IPS-18a (cell line): Measurements from ENCODE around the gene DUSP9.
A peak's percentile ranks its signal among the peaks of the same experiment; 100 is the strongest.

ENCODE experiments used
- H3K27ac ChIP-seq: one replicate; pipeline ENCODE4 v1.5.1; 2013; ENCODE audit warnings: low read length
- H3K27me3 ChIP-seq: one replicate; pipeline ENCODE4 v1.6.1; 2013; ENCODE audit warnings: mild to moderate bottlenecking, low read length; ENCODE audit not compliant: control insufficient read depth, insufficient read depth
- H3K36me3 ChIP-seq: one replicate; pipeline ENCODE4 v1.6.1; 2013; ENCODE audit warnings: low read depth, low read length; ENCODE audit not compliant: control insufficient read depth
- H3K4me1 ChIP-seq: one replicate; pipeline ENCODE4 v1.6.1; 2013; ENCODE audit warnings: low read depth, low read length; ENCODE audit not compliant: control insufficient read depth
- H3K4me3 ChIP-seq: one replicate; pipeline ENCODE4 v1.5.1; 2013; ENCODE audit warnings: low read length
- H3K9ac ChIP-seq: one replicate; pipeline ENCODE4 v1.6.1; 2013; ENCODE audit warnings: mild to moderate bottlenecking, low read length, moderate library complexity
- H3K9me3 ChIP-seq: one replicate; pipeline ENCODE4 v1.6.1; 2013; ENCODE audit warnings: low read depth, low read length; ENCODE audit not compliant: control insufficient read depth

DUSP9 gene

DNA sequence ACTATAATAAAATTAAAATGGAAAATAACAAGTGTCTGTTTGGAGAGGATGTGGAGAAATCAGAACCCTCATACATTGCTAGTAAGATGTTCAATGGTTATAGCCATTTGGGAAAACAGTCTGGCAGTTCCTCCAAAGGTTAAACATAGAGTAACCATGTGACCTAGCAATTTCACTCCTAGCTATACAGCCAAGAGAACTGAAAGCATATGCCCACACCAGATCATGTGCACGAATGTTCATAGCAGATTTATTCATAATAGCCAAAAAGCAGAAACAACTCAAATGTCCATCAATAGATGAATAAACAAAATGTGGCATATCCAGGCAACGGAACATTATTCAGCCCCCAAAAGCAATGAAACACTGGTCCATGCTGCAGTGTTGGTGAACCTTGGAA is 38.6 kb upstream of the DUSP9 start:
- Histone ChIP-seq H3K27ac (no peak overlapping the region), H3K36me3 (no peaks in the 10 kb centered on the region), H3K9me3 (peaks cover 5% of the 10 kb centered on the region), H3K4me3 (no peak overlapping the region), H3K27me3 (peaks cover 24% of the 10 kb centered on the region), H3K9ac (no peak overlapping the region), H3K4me1 (no peaks in the 10 kb centered on the region)

DNA sequence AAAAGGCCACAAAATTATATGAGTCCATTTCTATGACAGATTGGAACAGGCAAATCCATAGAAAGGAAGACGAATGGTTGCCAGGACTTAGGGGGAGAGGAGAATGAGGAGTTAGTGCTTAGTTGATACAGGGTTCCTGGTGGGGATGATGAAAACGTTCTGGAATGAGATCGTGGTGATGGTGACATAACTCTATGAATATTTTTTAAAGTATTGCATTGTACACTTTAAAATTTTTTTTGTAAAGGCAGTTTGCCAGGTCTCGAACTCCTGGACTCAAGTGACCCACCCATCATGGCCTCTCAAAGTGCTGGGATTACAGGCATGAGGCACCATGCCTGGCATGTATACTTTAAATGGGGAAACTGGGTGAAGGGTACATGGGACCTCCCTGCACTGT is 38.2 kb upstream of the DUSP9 start:
- H3K9ac ChIP-seq: no peak overlapping the region
- H3K4me1 ChIP-seq: no peaks in the 10 kb centered on the region
- H3K9me3 ChIP-seq: peaks cover 5% of the 10 kb centered on the region
- peaks cover 24% of the 10 kb centered on the region for H3K27me3 ChIP-seq
- H3K4me3 ChIP-seq: no peak overlapping the region
- no peak overlapping the region for H3K27ac ChIP-seq
- no peaks in the 10 kb centered on the region for H3K36me3 ChIP-seq

DNA sequence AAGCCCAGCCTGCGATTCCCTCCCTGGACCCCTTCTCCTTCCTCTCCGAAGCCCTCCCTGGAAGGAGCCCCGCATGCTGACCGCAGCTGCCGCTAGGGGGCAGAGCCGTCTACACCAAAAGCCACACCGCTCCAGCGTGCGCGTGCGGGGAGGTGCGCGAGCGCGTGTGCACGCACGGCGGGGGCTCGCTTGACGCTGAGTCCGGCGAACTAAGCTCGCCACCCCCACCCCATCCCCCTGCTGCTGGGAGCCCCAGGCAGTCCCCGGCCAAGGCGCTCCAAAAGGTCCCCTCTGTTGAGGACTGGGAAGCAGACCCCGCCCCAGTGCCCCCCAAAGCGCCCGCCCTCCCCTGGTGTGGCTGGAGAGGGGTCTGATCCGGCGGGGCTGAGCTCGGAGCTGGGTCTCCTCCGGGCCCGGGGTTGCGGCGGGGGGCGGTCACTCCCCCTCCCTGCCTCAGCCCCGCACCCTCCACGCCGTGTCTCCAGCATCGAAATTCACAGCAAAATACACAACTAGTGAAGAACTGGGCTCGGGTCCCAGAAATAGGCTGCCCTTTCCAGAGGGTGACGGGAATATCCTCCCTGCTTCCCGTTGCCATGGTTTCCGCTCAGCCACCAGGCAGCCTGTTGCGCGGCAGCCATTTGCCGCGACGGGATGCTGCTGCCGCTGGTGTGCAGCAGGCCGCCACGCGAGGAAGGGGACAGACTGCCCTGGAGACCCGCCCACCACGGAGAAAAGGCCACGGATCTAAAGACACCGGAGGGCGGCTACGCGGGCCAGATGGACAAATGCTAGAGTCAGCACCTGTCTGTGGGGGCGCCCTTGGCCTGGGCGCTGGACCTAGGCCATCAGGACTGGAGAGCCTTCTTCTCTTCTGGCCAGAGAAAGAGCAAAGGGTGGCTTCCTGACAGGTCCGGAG is 36.8 kb upstream of the DUSP9 start:
- Histone ChIP-seq H3K27me3 (peaks cover 24% of the 10 kb centered on the region), H3K9me3 (peaks cover 5% of the 10 kb centered on the region), H3K4me1 (no peaks in the 10 kb centered on the region), H3K36me3 (no peaks in the 10 kb centered on the region), H3K9ac (no peak overlapping the region), H3K27ac (no peak overlapping the region), H3K4me3 (peak overlapping the region; percentile 9)

DNA sequence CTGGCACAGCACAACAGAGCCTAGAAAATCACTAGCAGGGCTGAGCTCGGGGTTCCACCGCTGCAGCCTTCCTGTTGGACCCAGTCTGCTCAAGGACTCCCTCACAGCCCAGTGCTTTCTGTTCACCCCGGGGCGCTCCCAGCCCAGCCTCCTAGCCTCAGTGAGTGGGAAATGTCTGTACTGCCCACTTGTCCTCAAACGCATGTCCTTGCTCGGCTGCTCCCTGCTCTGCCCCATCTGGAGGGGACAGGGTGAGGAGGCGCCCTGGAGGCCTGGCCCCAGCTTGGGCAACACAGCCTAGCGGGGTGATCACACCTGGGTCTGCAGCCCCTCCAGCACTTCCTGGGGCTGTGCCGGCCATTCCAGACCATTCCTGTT is 36.2 kb upstream of the DUSP9 start:
- H3K4me3 ChIP-seq: peak overlapping the region; percentile 9
- H3K9me3 ChIP-seq: peaks cover 5% of the 10 kb centered on the region
- H3K9ac ChIP-seq: no peak overlapping the region
- no peak overlapping the region for H3K27ac ChIP-seq
- H3K27me3 ChIP-seq: peaks cover 24% of the 10 kb centered on the region
- H3K36me3 ChIP-seq: no peaks in the 10 kb centered on the region
- no peaks in the 10 kb centered on the region for H3K4me1 ChIP-seq

DNA sequence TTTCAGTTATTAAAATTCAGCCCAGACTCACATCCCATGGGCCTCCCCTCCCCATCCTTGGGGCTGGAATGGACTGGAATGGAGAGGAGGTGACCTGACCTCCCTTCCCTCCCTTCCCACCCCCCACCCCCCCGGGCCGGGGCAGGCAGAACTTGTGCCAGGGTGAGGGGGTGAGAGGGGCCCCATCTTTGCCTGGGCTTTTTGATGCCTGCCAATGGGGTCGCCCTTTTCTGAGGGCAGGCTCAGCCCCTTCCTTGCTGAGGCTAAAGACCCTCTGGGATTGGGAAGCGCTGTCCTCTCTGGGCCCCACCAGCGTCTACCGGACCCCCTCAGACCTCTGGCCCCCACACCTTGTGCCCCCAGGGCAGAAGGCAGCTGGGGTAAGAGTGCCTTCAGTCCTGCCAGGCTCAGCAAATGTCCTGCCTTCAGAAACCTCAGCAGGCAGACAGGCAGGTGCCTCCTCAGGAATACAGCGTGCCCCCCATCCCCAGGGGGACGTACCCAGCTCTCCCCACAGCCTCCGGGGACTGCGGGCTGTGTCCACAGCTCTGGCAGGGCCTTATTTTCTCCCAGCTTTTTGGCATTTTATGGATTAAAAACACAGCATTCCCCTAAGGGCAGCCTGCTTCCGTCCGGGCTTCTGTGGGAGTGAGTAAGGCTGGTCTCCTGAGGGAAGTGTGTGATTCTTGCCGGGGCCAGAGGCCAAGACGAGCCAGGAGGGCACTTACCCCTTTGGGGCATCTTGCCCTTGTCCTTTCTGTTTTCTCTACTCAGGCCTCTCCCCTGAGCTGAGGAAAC is 35.5 kb upstream of the DUSP9 start:
- no peak overlapping the region for H3K9ac ChIP-seq

DNA sequence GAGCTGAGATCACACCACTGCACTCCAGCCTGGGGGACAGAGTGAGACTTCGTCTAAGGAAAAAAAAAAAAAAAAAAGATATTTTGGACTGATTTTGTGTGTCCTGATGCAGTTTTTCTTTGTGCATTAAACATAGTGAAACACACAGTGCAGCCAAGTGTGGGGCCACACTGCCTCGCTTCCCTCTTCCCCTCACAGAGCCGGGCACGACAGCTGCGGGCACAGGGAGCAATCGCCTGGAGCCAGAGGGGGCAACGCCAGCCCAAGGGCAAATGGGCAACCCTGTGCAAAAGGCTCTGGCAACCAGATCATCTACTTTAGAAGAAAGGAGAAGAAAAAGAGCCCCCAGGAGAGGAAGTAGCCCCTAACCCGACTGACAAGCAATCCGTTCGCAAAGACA is 34.6 kb upstream of the DUSP9 start:
- Histone ChIP-seq H3K9me3 (peaks cover 11% of the 10 kb centered on the region), H3K27me3 (peaks cover 28% of the 10 kb centered on the region), H3K4me1 (no peaks in the 10 kb centered on the region), H3K36me3 (no peaks in the 10 kb centered on the region), H3K4me3 (no peak overlapping the region), H3K27ac (no peak overlapping the region), H3K9ac (no peak overlapping the region)

More for the DNA sequence above, 35.5 kb upstream of the DUSP9 start:
- Histone ChIP-seq H3K27me3 (peaks cover 24% of the 10 kb centered on the region), H3K36me3 (no peaks in the 10 kb centered on the region), H3K4me1 (no peaks in the 10 kb centered on the region), H3K9me3 (peaks cover 10% of the 10 kb centered on the region), H3K4me3 (no peak overlapping the region), H3K27ac (no peak overlapping the region)

DNA sequence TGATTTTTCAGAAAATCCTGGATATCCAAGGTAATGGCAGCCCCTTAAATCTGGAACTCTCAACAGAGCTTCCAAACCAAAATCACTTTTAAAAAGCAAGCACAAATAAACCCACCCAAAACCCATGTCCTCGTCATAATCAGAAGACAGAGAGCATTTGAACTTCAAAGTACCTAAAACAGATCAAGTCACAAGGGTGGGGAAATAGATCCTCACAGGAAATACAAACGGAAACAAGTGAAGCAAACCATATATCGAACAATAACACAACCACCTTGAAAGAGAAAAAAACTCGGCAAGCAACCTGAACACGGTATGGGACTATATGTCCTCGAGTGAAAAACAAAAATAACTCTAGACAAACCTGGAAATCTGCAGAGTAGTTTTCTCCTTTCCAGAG is 32.2 kb upstream of the DUSP9 start:
- Histone ChIP-seq H3K27me3 (peaks cover 28% of the 10 kb centered on the region), H3K9ac (no peak overlapping the region), H3K9me3 (peaks cover 15% of the 10 kb centered on the region), H3K27ac (no peak overlapping the region), H3K36me3 (no peaks in the 10 kb centered on the region), H3K4me1 (no peaks in the 10 kb centered on the region), H3K4me3 (no peak overlapping the region)

DNA sequence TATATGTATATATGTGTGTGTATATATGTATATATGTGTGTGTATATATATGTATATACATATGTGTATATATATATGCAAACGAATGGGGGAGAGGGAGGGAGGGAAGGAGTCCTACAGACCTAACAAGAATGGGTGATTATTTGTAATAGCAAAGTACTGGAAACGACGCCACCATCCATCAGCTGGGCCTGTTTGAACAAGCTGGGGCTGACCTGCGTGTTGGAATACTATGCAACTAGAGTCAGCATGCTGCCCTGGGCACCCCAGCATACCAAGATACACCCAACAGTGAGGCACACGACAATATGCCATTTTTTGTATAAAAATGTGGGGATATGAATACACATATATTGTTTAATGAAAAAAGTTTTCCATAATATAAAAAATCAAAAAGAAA is 26.4 kb upstream of the DUSP9 start:
- Histone ChIP-seq H3K36me3 (no peaks in the 10 kb centered on the region), H3K4me1 (no peaks in the 10 kb centered on the region), H3K27ac (no peak overlapping the region), H3K9me3 (peaks cover 20% of the 10 kb centered on the region), H3K9ac (no peak overlapping the region), H3K27me3 (peaks cover 18% of the 10 kb centered on the region), H3K4me3 (no peak overlapping the region)

DNA sequence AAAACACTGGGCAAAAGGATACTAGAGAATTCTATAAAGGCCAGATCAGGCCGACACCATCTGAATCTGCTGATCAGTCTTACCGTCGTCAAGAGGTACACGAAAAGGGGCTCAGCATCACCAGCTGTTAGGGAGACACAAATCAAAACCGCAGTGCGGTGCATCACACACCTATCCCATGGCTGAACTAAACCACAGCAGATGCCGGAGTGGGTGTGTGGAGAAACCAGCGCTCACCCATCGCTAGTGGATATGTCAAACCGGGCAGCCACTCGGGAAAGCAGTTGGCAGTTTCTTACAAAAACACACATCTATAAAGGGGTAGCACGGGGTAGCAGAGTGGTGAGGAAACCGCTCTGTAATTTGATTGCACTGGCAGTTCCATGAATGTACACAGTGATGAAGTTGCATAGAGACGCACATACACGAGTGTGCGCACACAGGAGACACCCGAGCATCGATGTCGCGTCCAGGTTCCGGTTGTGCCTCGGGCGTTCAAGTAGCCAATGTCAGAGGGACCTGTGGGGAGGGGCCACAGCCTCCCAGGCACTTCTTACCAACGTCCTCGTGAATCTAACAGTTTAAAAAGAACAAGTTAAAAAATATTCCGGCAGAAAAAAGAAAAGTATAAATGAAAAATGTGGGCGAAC is 24.9 kb upstream of the DUSP9 start:
- Histone ChIP-seq H3K9ac (no peak overlapping the region), H3K36me3 (no peaks in the 10 kb centered on the region), H3K27ac (no peak overlapping the region), H3K9me3 (peaks cover 14% of the 10 kb centered on the region), H3K27me3 (peaks cover 17% of the 10 kb centered on the region), H3K4me1 (no peaks in the 10 kb centered on the region), H3K4me3 (no peak overlapping the region)

DNA sequence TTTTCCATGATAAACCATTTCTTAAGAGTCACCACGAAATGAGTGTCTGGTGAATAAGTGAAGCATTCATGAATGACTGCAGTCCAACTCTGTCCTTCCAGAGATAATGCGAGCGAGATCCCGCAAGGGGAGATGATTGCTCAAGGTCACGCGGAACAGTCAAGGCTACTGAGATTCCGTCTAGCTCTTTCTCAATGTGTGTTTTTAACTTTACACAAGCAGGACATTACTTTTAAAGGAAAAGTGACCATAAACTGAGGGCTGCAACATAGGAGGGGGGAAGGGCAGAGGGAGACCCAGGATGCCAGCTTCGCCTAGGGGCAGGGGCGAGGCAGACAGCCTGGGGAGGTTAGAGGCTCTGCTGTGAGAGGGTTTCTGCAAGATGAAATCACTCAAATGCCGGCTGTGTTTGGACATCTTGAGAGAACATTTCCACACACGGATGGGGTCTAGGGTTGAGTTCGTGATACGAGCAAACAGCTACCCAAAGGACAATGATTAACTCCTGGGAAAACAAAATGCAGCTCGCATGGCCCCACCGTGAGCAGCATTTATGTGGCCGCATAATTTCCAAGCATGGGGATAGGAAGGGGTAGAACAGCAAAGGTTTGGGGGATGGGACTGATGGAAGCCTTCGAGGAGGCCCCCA is 24.2 kb upstream of the DUSP9 start:
- no peak overlapping the region for H3K27ac ChIP-seq
- H3K27me3 ChIP-seq: peaks cover 10% of the 10 kb centered on the region
- no peaks in the 10 kb centered on the region for H3K36me3 ChIP-seq
- no peak overlapping the region for H3K9ac ChIP-seq
- H3K4me1 ChIP-seq: no peaks in the 10 kb centered on the region
- H3K4me3 ChIP-seq: no peak overlapping the region
- H3K9me3 ChIP-seq: peaks cover 14% of the 10 kb centered on the region
